Fibroblast of mammary gland (primary cell): ENCODE results near the gene SLC28A2.
"Not testable (repeated sequence)": the region's sequence is repeated elsewhere in the genome, so short reads cannot be mapped to it uniquely, and the experiment has no call there.

Source experiments
- DNase-seq: peaks from one replicate; pipeline ENCODE4 v3.0.0-alpha.2; 2010; ENCODE audit warnings: low read depth
- H3K4me3 ChIP-seq: 2 replicates; pipeline ENCODE4 v1.5.1; 2011; ENCODE audit warnings: low read depth, mild to moderate bottlenecking, low read length, moderate library complexity; ENCODE audit not compliant: control insufficient read depth
- TF ChIP-seq, protein P1 (sequence below): conservative IDR thresholded peaks from 2 replicates; pipeline ENCODE4 v1.5.1; 2011; ENCODE audit warnings: low read depth, low read length, inconsistent platforms; ENCODE audit not compliant: control insufficient read depth, insufficient read depth

The SLC28A2 gene

DNA sequence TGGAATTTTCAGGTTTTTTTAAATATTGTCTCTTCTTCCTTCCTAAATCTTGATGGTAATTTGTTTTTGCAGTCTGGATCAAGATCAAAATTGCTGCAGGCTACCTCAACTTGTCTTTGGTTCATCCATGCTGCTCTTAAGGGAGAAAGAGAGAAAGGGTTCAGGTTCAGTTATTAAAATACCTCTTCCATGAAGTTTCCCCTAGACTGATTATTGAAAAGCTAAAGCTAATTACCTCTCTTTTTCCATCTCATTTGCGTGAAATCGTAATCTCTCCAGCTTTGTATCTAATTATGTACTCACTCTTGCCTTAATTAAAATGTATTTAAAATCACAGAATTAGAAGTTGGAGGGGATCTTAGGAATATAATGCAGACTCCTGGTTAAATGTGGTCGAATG, 52.7 kb downstream of the SLC28A2 start:
- no peak for DNase-seq
- TF ChIP-seq, protein P1, sequence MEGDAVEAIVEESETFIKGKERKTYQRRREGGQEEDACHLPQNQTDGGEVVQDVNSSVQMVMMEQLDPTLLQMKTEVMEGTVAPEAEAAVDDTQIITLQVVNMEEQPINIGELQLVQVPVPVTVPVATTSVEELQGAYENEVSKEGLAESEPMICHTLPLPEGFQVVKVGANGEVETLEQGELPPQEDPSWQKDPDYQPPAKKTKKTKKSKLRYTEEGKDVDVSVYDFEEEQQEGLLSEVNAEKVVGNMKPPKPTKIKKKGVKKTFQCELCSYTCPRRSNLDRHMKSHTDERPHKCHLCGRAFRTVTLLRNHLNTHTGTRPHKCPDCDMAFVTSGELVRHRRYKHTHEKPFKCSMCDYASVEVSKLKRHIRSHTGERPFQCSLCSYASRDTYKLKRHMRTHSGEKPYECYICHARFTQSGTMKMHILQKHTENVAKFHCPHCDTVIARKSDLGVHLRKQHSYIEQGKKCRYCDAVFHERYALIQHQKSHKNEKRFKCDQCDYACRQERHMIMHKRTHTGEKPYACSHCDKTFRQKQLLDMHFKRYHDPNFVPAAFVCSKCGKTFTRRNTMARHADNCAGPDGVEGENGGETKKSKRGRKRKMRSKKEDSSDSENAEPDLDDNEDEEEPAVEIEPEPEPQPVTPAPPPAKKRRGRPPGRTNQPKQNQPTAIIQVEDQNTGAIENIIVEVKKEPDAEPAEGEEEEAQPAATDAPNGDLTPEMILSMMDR, result no peak
- no peak overlapping the region for H3K4me3 ChIP-seq

DNA sequence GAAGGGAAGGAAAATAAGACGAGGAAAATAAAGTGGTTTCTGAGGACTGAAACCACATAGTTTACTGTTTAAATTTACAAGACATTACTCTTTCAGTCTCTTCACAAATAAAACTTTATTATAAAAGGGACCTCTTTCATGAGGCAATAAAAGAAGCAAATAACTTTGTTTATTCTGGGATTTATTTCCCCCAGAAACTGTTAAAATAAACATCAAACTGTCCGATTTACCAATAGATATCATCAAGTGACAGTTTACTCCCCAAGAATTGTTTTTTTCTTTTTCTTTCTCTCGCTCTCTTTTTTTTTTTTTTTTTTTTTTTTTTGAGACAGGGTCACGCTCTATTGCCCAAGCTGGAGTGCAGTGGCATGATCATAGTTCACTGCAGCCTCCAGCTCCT, 54.1 kb downstream of the SLC28A2 start:
- TF ChIP-seq, protein P1, result no peak
- no peak for DNase-seq
- H3K4me3 ChIP-seq, result no peak overlapping the region

DNA sequence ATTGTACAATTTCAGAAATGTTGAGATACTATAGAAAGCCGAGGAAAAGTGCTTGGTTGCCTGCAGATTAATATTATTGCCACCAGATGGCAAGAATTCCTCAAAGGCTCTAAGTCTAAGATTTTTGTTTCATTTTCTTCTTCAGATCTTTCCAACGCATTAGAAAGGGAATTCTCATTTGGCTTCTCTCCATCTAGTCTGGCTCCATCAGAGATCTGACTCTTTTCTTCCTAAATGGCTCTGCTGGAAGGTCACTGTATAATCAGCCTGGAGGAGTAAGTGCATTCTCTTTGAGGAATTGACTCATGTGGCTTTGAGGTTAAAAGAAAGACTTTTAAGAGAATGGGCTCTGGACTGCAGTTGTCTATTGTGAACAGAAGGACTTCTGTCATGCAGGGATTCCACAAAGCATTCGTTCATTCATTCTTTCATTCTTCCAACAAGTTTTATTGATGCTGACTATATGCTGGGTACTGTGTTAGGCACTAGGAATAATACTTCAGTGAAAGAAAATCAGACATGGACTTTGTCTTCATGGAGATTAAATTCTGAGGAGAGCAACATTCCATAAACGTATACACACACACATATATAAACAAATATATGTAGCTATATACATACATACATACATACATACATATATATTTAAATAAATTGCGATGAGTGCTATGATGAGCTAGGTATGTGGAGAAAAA, 55.3 kb downstream of the SLC28A2 start:
- DNase-seq, result peak; percentile 69
- no peak overlapping the region for H3K4me3 ChIP-seq

DNA sequence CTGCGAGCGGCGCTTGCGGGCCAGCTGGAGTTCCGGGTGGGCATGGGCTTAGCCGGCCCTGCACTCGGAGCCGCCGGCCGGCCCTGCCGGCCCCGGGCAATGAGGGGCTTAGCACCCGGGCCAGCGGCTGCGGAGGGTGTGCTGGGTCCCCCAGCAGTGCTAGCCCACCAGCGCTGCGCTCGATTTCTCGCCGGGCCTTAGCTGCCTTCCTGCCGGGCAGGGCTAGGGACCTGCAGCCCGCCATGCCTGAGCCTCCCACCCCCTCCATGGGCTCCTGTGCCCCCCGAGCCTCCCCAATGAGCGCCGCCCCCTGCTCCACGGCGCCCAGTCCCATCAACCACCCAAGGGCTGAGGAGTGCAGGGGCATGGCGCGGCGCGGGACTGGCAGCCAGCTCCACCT, 62.1 kb downstream of the SLC28A2 start:
- H3K4me3 ChIP-seq, DNase-seq: not testable (repeated sequence)

More for the DNA sequence above, 55.3 kb downstream of the SLC28A2 start:
- TF ChIP-seq, protein P1, result peak; percentile 48

DNA sequence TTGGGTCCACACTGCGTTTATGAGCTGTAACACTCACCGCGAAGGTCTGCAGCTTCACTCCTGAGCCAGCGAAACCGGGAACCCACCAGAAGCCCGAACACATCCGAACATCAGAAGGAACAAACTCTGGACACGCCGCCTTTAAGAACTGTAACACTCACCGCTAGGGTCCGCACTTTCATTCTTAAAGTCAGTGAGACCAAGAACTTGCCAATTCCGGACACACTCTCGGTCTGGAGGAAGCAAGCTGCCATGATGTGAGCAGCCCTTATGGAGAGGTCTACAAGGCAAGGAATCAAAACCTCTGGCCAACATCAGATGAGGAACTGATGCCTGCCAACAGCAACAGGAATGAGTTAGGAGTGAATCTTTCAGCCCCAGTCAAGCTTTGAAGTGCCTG, 62.9 kb downstream of the SLC28A2 start:
- H3K4me3 ChIP-seq, result no peak overlapping the region
- TF ChIP-seq, protein P1, result peak; percentile 8
- peak; percentile 38 for DNase-seq

DNA sequence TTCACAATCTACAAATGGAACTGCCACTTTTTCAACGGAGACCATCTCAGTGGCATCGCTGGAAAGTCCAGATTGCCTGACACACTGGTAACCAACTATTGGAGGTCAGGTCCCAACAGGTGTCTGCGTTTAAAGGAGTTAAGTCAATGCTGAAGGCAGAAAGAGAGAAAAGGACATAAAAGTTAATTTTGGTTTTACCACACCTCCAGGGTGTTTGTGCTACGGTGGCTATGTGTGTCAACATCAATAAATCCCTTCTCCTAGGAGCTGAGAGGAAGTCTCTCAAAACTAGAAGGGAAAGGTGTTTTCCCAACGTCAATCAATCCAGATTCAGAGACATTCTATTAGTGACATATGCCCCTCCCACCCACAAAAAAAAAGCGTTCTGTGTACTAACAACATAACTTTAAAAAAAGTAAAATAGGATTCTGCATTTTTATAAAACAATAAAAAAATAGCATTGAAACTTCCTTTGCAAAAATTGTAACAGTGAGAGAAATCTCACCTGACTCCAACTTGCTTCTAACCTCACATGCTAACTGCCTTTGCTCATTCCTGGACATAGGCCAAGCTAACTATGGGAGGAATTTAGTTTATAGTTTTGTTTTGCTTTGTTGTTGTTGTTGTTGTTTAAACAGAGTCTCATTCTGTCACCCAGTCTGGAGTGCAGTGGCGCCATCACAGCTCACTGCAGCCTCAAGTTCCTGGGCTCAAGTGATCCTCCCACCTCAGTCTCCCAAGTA, 67.6 kb downstream of the SLC28A2 start:
- no peak for DNase-seq
- TF ChIP-seq, protein P1, result no peak
- no peak overlapping the region for H3K4me3 ChIP-seq

DNA sequence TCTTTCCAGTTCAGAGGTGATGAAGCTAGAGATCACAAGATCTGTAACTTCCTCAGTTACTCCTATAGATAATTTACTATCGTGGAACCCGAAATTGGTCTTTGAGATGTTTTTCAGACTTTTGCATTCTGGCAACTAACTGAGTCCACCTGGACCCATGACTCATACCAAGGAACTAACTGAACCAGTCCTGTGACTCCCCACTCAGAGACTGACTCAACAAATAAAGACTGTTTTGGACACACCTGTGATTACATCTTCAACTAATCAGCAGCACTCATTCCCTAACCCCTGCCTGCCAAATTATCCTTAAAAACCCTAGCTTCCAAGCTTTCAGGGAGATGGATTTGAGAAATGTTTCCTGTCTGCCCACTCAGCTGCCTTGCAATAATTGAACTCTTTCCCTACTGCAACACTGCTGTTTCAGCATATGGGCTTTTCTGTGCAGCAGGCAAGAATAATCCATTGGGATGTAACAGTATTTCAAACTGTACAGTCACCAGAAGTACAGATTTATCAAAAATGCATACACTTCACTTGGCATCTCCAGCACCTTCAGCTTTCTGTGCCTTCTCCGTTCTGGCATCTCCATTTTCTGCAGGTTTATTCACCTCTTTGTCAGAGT, 68.7 kb downstream of the SLC28A2 start:
- TF ChIP-seq, protein P1, result no peak
- H3K4me3 ChIP-seq, result no peak overlapping the region
- DNase-seq, result peak; percentile 5
